Measurements from ENCODE around the gene PPEF2.
"Not testable (repeated sequence)": the region's sequence is repeated elsewhere in the genome, so short reads cannot be mapped to it uniquely, and the experiment has no call there.

PPEF2 gene

GRCh38 chr4:75848891-75849290 is 53.4 kb downstream of the PPEF2 start:
- peaks cover 7% of the 10 kb centered on the region; the same call in 1 of the 2 replicates for H3K4me1 ChIP-seq (ENCODE audit: insufficient read depth, low read length)
- H3K9me3 ChIP-seq (ENCODE audit: insufficient read depth, low read depth, low read length), result no peaks in the 10 kb centered on the region
- no peak overlapping the region for H3K4me3 ChIP-seq (ENCODE audit: low read length)
- H3K9ac ChIP-seq (ENCODE audit: low read depth, low read length), result no peak overlapping the region
- H3K36me3 ChIP-seq (ENCODE audit: insufficient read depth, low read depth, low read length), result no peaks in the 10 kb centered on the region
- no peaks in the 10 kb centered on the region for H3K27me3 ChIP-seq (ENCODE audit: insufficient read depth, low read length)
- H3K27ac ChIP-seq (ENCODE audit: low read length), result no peak overlapping the region

GRCh38 chr4:75848171-75848760 is 54.0 kb downstream of the PPEF2 start:
- H3K4me1 ChIP-seq (ENCODE audit: insufficient read depth, low read length); H3K4me3 ChIP-seq (ENCODE audit: low read length); H3K36me3 ChIP-seq (ENCODE audit: insufficient read depth, low read depth, low read length); H3K27ac ChIP-seq (ENCODE audit: low read length); H3K27me3 ChIP-seq (ENCODE audit: insufficient read depth, low read length); H3K9ac ChIP-seq (ENCODE audit: low read depth, low read length); H3K9me3 ChIP-seq (ENCODE audit: insufficient read depth, low read depth, low read length): not testable (repeated sequence)

GRCh38 chr4:75845992-75846391 is 56.3 kb downstream of the PPEF2 start:
- Histone ChIP-seq H3K9ac (ENCODE audit: low read depth, low read length) (no peak overlapping the region), H3K27me3 (ENCODE audit: insufficient read depth, low read length) (no peaks in the 10 kb centered on the region), H3K36me3 (ENCODE audit: insufficient read depth, low read depth, low read length) (no peaks in the 10 kb centered on the region), H3K9me3 (ENCODE audit: insufficient read depth, low read depth, low read length) (no peaks in the 10 kb centered on the region), H3K4me1 (ENCODE audit: insufficient read depth, low read length) (peaks cover 11% of the 10 kb centered on the region), H3K4me3 (ENCODE audit: low read length) (no peak overlapping the region), H3K27ac (ENCODE audit: low read length) (no peak overlapping the region)

GRCh38 chr4:75844151-75844662 is 58.0 kb downstream of the PPEF2 start:
- Histone ChIP-seq H3K4me3 (ENCODE audit: low read length) (no peak overlapping the region), H3K4me1 (ENCODE audit: insufficient read depth, low read length) (peaks cover 9% of the 10 kb centered on the region), H3K9ac (ENCODE audit: low read depth, low read length) (no peak overlapping the region), H3K27ac (ENCODE audit: low read length) (no peak overlapping the region), H3K36me3 (ENCODE audit: insufficient read depth, low read depth, low read length) (no peaks in the 10 kb centered on the region), H3K27me3 (ENCODE audit: insufficient read depth, low read length) (no peaks in the 10 kb centered on the region), H3K9me3 (ENCODE audit: insufficient read depth, low read depth, low read length) (no peaks in the 10 kb centered on the region)

GRCh38 chr4:75843596-75843995 is 58.7 kb downstream of the PPEF2 start:
- H3K36me3 ChIP-seq (ENCODE audit: insufficient read depth, low read depth, low read length), result no peaks in the 10 kb centered on the region
- no peak overlapping the region for H3K27ac ChIP-seq (ENCODE audit: low read length)
- no peaks in the 10 kb centered on the region for H3K27me3 ChIP-seq (ENCODE audit: insufficient read depth, low read length)
- H3K9me3 ChIP-seq (ENCODE audit: insufficient read depth, low read depth, low read length), result no peaks in the 10 kb centered on the region
- no peak overlapping the region for H3K4me3 ChIP-seq (ENCODE audit: low read length)
- H3K4me1 ChIP-seq (ENCODE audit: insufficient read depth, low read length), result peaks cover 9% of the 10 kb centered on the region
- no peak overlapping the region for H3K9ac ChIP-seq (ENCODE audit: low read depth, low read length)

- Histone ChIP-seq H3K27ac (ENCODE audit: low read length) (no peak overlapping the region), H3K27me3 (ENCODE audit: insufficient read depth, low read length) (no peaks in the 10 kb centered on the region), H3K4me1 (ENCODE audit: insufficient read depth, low read length) (peaks cover 9% of the 10 kb centered on the region)
Measured at GRCh38 chr4:75841641-75842520, 60.4 kb downstream of the PPEF2 start.

GRCh38 chr4:75834772-75835154 is 67.5 kb downstream of the PPEF2 start:
- Histone ChIP-seq H3K4me1 (ENCODE audit: insufficient read depth, low read length) (peaks cover 6% of the 10 kb centered on the region; the same call in 1 of the 2 replicates), H3K27me3 (ENCODE audit: insufficient read depth, low read length) (no peaks in the 10 kb centered on the region), H3K36me3 (ENCODE audit: insufficient read depth, low read depth, low read length) (no peaks in the 10 kb centered on the region), H3K9me3 (ENCODE audit: insufficient read depth, low read depth, low read length) (no peaks in the 10 kb centered on the region), H3K4me3 (ENCODE audit: low read length) (no peak overlapping the region), H3K9ac (ENCODE audit: low read depth, low read length) (no peak overlapping the region), H3K27ac (ENCODE audit: low read length) (no peak overlapping the region)

More at GRCh38 chr4:75841641-75842520, 60.4 kb downstream of the PPEF2 start:
- Histone ChIP-seq H3K36me3 (ENCODE audit: insufficient read depth, low read depth, low read length) (no peaks in the 10 kb centered on the region), H3K9me3 (ENCODE audit: insufficient read depth, low read depth, low read length) (no peaks in the 10 kb centered on the region), H3K4me3 (ENCODE audit: low read length) (no peak overlapping the region), H3K9ac (ENCODE audit: low read depth, low read length) (no peak overlapping the region; the same call in 1 of the 2 replicates)

GRCh38 chr4:75834095-75834771 is 68.0 kb downstream of the PPEF2 start:
- Histone ChIP-seq H3K9ac (ENCODE audit: low read depth, low read length) (no peak overlapping the region), H3K27ac (ENCODE audit: low read length) (no peak overlapping the region), H3K36me3 (ENCODE audit: insufficient read depth, low read depth, low read length) (no peaks in the 10 kb centered on the region), H3K27me3 (ENCODE audit: insufficient read depth, low read length) (no peaks in the 10 kb centered on the region), H3K4me1 (ENCODE audit: insufficient read depth, low read length) (peaks cover 6% of the 10 kb centered on the region; the same call in 1 of the 2 replicates), H3K4me3 (ENCODE audit: low read length) (no peak overlapping the region), H3K9me3 (ENCODE audit: insufficient read depth, low read depth, low read length) (no peaks in the 10 kb centered on the region)

- no peak overlapping the region for H3K9ac ChIP-seq (ENCODE audit: low read depth, low read length)
- H3K36me3 ChIP-seq (ENCODE audit: insufficient read depth, low read depth, low read length), result no peaks in the 10 kb centered on the region
- peaks cover 6% of the 10 kb centered on the region; the same call in 1 of the 2 replicates for H3K4me1 ChIP-seq (ENCODE audit: insufficient read depth, low read length)
- no peaks in the 10 kb centered on the region for H3K27me3 ChIP-seq (ENCODE audit: insufficient read depth, low read length)
- H3K4me3 ChIP-seq (ENCODE audit: low read length), result no peak overlapping the region; the same call in 1 of the 2 replicates
- no peak overlapping the region for H3K27ac ChIP-seq (ENCODE audit: low read length)
- H3K9me3 ChIP-seq (ENCODE audit: insufficient read depth, low read depth, low read length), result no peaks in the 10 kb centered on the region
Measured at GRCh38 chr4:75831856-75832405, 70.3 kb downstream of the PPEF2 start.

GRCh38 chr4:75830906-75831305 is 71.3 kb downstream of the PPEF2 start:
- no peaks in the 10 kb centered on the region for H3K36me3 ChIP-seq (ENCODE audit: insufficient read depth, low read depth, low read length)
- no peak overlapping the region for H3K27ac ChIP-seq (ENCODE audit: low read length)
- H3K4me1 ChIP-seq (ENCODE audit: insufficient read depth, low read length), result peaks cover 6% of the 10 kb centered on the region; the same call in 1 of the 2 replicates
- no peak overlapping the region for H3K4me3 ChIP-seq (ENCODE audit: low read length)
- no peaks in the 10 kb centered on the region for H3K9me3 ChIP-seq (ENCODE audit: insufficient read depth, low read depth, low read length)
- no peaks in the 10 kb centered on the region for H3K27me3 ChIP-seq (ENCODE audit: insufficient read depth, low read length)
- no peak overlapping the region for H3K9ac ChIP-seq (ENCODE audit: low read depth, low read length)

- H3K4me1 ChIP-seq (ENCODE audit: insufficient read depth, low read length), result no peaks in the 10 kb centered on the region
- no peaks in the 10 kb centered on the region for H3K27me3 ChIP-seq (ENCODE audit: insufficient read depth, low read length)
- no peaks in the 10 kb centered on the region for H3K36me3 ChIP-seq (ENCODE audit: insufficient read depth, low read depth, low read length)
- H3K4me3 ChIP-seq (ENCODE audit: low read length), result no peak overlapping the region
- H3K27ac ChIP-seq (ENCODE audit: low read length), result no peak overlapping the region
- no peaks in the 10 kb centered on the region for H3K9me3 ChIP-seq (ENCODE audit: insufficient read depth, low read depth, low read length)
- H3K9ac ChIP-seq (ENCODE audit: low read depth, low read length), result no peak overlapping the region
Measured at GRCh38 chr4:75823812-75824211, 78.4 kb downstream of the PPEF2 start.

Data from iPS-20b (cell line).